HUDEP-2 (cell line): ENCODE results near the gene EPS15.

Experiments
- DNase-seq, 76 experiments: peaks; one replicate each; lab custom pipeline; 2025; ENCODE audit not compliant: unreplicated experiment in 76 of 76; lab: John Stamatoyannopoulos, UW

Gene EPS15

GRCh38 chr1:51323778-51324177 lies 195.3 kb downstream of the EPS15 start:
- DNase-seq: no peak

GRCh38 chr1:51322417-51323101 lies 196.5 kb downstream of the EPS15 start:
- no peak for DNase-seq

GRCh38 chr1:51321924-51322280 lies 197.2 kb downstream of the EPS15 start:
- no peak for DNase-seq

GRCh38 chr1:51320967-51321923 lies 197.8 kb downstream of the EPS15 start:
- DNase-seq: peak in 1 of 76 experiments; percentile 19

- no peak for DNase-seq
Observed at GRCh38 chr1:51317798-51318197, 201.3 kb downstream of the EPS15 start.

GRCh38 chr1:51316846-51317120 lies 202.3 kb downstream of the EPS15 start:
- no peak for DNase-seq

GRCh38 chr1:51316113-51316845 lies 202.8 kb downstream of the EPS15 start:
- no peak for DNase-seq

GRCh38 chr1:51314974-51315373 lies 204.1 kb downstream of the EPS15 start:
- DNase-seq: no peak

GRCh38 chr1:51313961-51314777 lies 204.9 kb downstream of the EPS15 start:
- DNase-seq: peak in 2 of 76 experiments; percentile 10 to 20

GRCh38 chr1:51313268-51313852 lies 205.7 kb downstream of the EPS15 start:
- no peak for DNase-seq

- no peak for DNase-seq
Observed at GRCh38 chr1:51312718-51313117, 206.3 kb downstream of the EPS15 start.

- no peak for DNase-seq
Observed at GRCh38 chr1:51311826-51312225, 207.2 kb downstream of the EPS15 start.

- DNase-seq: no peak
Observed at GRCh38 chr1:51310871-51311613, 208.0 kb downstream of the EPS15 start.

GRCh38 chr1:51309291-51309690 lies 209.8 kb downstream of the EPS15 start:
- no peak for DNase-seq

GRCh38 chr1:51308636-51309035 lies 210.4 kb downstream of the EPS15 start:
- DNase-seq: no peak

GRCh38 chr1:51306950-51307349 lies 212.1 kb downstream of the EPS15 start:
- DNase-seq: no peak

GRCh38 chr1:51305371-51305823 lies 213.7 kb downstream of the EPS15 start:
- DNase-seq: no peak

- DNase-seq: no peak
Observed at GRCh38 chr1:51304360-51304759, 214.7 kb downstream of the EPS15 start.
